Non-pigmented ciliary epithelial cell (primary cell): ENCODE results near the gene CCBE1.
A peak's percentile ranks its signal among the peaks of the same experiment; 100 is the strongest.
"Not testable (repeated sequence)": the region's sequence is repeated elsewhere in the genome, so short reads cannot be mapped to it uniquely, and the experiment has no call there.

ENCODE experiments used
- DNase-seq: peaks from one replicate; pipeline ENCODE4 v3.0.0-alpha.2; 2010; ENCODE audit warnings: low read depth

CCBE1 gene

GRCh38 chr18:59535055-59535454 is 162.2 kb downstream of the CCBE1 start:
- DNase-seq, result no peak

GRCh38 chr18:59528866-59529265 is 168.4 kb downstream of the CCBE1 start:
- no peak for DNase-seq

- DNase-seq, result no peak
Measured at GRCh38 chr18:59520562-59521355, 176.5 kb downstream of the CCBE1 start.

- no peak for DNase-seq
Measured at GRCh38 chr18:59518705-59519104, 178.5 kb downstream of the CCBE1 start.

- no peak for DNase-seq
Measured at GRCh38 chr18:59517446-59518165, 179.6 kb downstream of the CCBE1 start.

GRCh38 chr18:59516356-59517155 is 180.7 kb downstream of the CCBE1 start:
- DNase-seq, result peak; percentile 55

- not testable (repeated sequence) for DNase-seq
Measured at GRCh38 chr18:59515956-59516355, 181.3 kb downstream of the CCBE1 start.

GRCh38 chr18:59515147-59515546 is 182.1 kb downstream of the CCBE1 start:
- no peak for DNase-seq

GRCh38 chr18:59514203-59514602 is 183.0 kb downstream of the CCBE1 start:
- DNase-seq, result no peak

GRCh38 chr18:59512025-59512755 is 185.0 kb downstream of the CCBE1 start:
- no peak for DNase-seq

GRCh38 chr18:59509481-59510442 is 187.5 kb downstream of the CCBE1 start:
- no peak for DNase-seq

- no peak for DNase-seq
Measured at GRCh38 chr18:59505356-59505755, 191.9 kb downstream of the CCBE1 start.

- peak; percentile 58 for DNase-seq
Measured at GRCh38 chr18:59502274-59503175, 194.7 kb downstream of the CCBE1 start.

GRCh38 chr18:59501920-59502273 is 195.3 kb downstream of the CCBE1 start:
- no peak for DNase-seq

- no peak for DNase-seq
Measured at GRCh38 chr18:59500765-59501164, 196.5 kb downstream of the CCBE1 start.

GRCh38 chr18:59498506-59499086 is 198.6 kb downstream of the CCBE1 start:
- no peak for DNase-seq

GRCh38 chr18:59492756-59493421 is 204.3 kb downstream of the CCBE1 start:
- no peak for DNase-seq

- DNase-seq, result no peak
Measured at GRCh38 chr18:59488899-59489298, 208.3 kb downstream of the CCBE1 start.

GRCh38 chr18:59485382-59485781 is 211.8 kb downstream of the CCBE1 start:
- no peak for DNase-seq
